Measurements from ENCODE around the gene RAB10. TPM values are rescaled to one million over a fixed set of nuclear protein-coding genes. Genes with fewer than 3 reads are reported as not detected.

The RAB10 gene
- total RNA-seq, 2 donors from 2014 or later, result 115 to 121 TPM

DNA sequence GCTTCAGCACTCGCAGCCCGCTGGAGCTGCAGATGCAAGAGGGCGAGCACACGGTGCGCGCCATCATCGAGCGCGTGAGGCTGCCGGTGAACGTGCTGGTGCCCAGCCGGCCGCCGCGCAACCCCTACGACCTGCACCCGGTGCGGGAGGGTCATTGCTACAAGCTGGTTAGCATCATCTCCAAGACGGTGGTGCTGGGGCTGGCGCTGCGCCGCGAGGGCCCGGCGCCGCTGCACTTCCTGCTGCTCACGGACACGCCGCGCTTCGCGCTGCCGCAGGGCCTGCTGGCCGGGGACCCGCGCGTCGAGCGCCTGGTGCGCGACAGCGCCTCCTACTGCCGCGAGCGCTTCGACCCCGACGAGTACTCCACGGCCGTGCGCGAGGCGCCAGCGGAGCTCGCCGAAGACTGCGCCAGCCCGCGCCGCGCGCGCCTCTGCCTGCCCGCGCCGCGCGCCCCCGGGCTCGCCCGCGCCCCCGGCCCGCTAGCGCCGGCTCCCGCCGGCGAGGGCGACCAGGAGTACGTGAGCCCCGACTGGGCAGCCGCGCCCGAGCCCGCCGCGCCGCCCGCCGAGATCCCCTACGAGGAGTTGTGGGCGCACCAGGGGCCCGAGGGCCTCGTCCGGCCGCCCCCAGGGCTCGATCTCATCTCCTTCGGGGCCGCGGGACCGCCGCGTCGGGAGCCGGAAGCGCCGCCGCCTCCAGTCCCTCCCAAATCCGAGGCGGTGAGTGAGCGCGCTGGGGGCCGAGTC, 150.8 kb downstream of the RAB10 start:
- TF ChIP-seq CTCF (conservative IDR thresholded peaks at IDR 0.05), result peak; percentile 77
- H3K36me3 Mint-ChIP-seq (ENCODE audit: low read depth), result peaks cover 7% of the 10 kb centered on the region
- no peaks in the 10 kb centered on the region for H3K9me3 Mint-ChIP-seq
- WGBS, 2 experiments (ENCODE audit: insufficient coverage in 1 of 2, insufficient read length in 1 of 2), result 13 to 31% methylated on average over 17 to 114 of the region's 114 CpGs
- peaks cover 7% of the 10 kb centered on the region for H3K4me1 Mint-ChIP-seq
- Histone ChIP-seq H3K9me3 (ENCODE audit: control insufficient read depth, low read length) (no peaks in the 10 kb centered on the region), H3K27me3 (ENCODE audit: control insufficient read depth, insufficient read depth, low read length, poor library complexity, severe bottlenecking) (peaks cover 18% of the 10 kb centered on the region), H3K36me3 (ENCODE audit: control insufficient read depth, insufficient read depth, low read length) (peaks cover 10% of the 10 kb centered on the region), H3K27ac (ENCODE audit: low read depth, low read length) (no peak overlapping the region), H3K4me3 (ENCODE audit: low read length) (peak overlapping the region; percentile 80), H3K9ac (ENCODE audit: extremely low read depth, low read length, poor library complexity, severe bottlenecking) (peak overlapping the region; percentile 49), H3K4me1 (ENCODE audit: control insufficient read depth, insufficient read depth, low read length) (no peaks in the 10 kb centered on the region)
- peak; percentile 92 for DNase-seq
- H3K4me3 Mint-ChIP-seq, result peak overlapping the region; percentile 62
- H3K27ac Mint-ChIP-seq, result no peak overlapping the region
- peaks cover 59% of the 10 kb centered on the region for H3K27me3 Mint-ChIP-seq (ENCODE audit: insufficient read depth)

DNA sequence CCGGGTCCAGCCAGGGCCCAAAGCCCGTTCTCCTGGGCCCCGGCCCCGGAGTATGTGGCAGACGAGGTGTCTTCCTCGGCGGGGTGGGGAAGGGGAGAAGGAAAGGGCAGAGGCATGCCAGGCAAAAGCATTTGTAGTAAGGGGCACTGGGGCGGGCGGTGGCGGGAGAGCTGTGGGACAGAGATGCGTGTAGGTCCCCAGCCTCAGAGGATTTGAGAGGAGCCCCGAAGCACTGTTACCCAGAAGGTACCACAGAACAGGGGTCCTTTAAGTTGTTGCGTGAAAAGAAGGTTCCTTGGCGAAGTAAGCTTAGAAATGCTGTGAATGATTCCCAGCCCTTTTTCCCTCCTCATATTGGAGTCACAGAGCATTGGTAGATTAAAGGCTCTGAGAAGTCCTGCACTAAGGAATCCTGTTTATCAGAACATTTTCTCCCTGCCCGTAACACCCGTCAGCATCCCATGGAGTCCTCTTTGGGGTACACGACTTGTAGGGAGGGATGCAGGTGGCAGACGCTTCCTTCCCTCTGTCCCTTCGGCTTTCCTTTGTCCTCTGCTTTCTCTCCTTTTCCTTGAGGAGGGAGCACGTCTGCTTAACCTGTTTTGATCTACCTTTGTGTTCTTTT, 151.5 kb downstream of the RAB10 start:
- H3K36me3 Mint-ChIP-seq (ENCODE audit: low read depth), result peaks cover 7% of the 10 kb centered on the region
- no peak overlapping the region for H3K27ac Mint-ChIP-seq
- TF ChIP-seq CTCF (conservative IDR thresholded peaks at IDR 0.05), result no peak
- Histone ChIP-seq H3K4me1 (ENCODE audit: control insufficient read depth, insufficient read depth, low read length) (no peaks in the 10 kb centered on the region), H3K27me3 (ENCODE audit: control insufficient read depth, insufficient read depth, low read length, poor library complexity, severe bottlenecking) (peaks cover 14% of the 10 kb centered on the region), H3K27ac (ENCODE audit: low read depth, low read length) (no peak overlapping the region), H3K9me3 (ENCODE audit: control insufficient read depth, low read length) (no peaks in the 10 kb centered on the region), H3K36me3 (ENCODE audit: control insufficient read depth, insufficient read depth, low read length) (peaks cover 11% of the 10 kb centered on the region), H3K9ac (ENCODE audit: extremely low read depth, low read length, poor library complexity, severe bottlenecking) (peak overlapping the region; percentile 49), H3K4me3 (ENCODE audit: low read length) (peak overlapping the region; percentile 80)
- H3K9me3 Mint-ChIP-seq, result no peaks in the 10 kb centered on the region
- H3K4me3 Mint-ChIP-seq, result peak overlapping the region; percentile 62
- DNase-seq, result peak; percentile 83
- H3K27me3 Mint-ChIP-seq (ENCODE audit: insufficient read depth), result peaks cover 55% of the 10 kb centered on the region
- peaks cover 4% of the 10 kb centered on the region for H3K4me1 Mint-ChIP-seq
- WGBS, 2 experiments (ENCODE audit: insufficient coverage in 1 of 2, insufficient read length in 1 of 2), result 61 to 78% methylated on average over 14 to 20 of the region's 20 CpGs

- Histone ChIP-seq H3K4me1 (ENCODE audit: control insufficient read depth, insufficient read depth, low read length) (no peaks in the 10 kb centered on the region), H3K36me3 (ENCODE audit: control insufficient read depth, insufficient read depth, low read length) (peaks cover 19% of the 10 kb centered on the region), H3K4me3 (ENCODE audit: low read length) (peak overlapping the region; percentile 80), H3K9ac (ENCODE audit: extremely low read depth, low read length, poor library complexity, severe bottlenecking) (no peak overlapping the region), H3K27ac (ENCODE audit: low read depth, low read length) (no peak overlapping the region), H3K9me3 (ENCODE audit: control insufficient read depth, low read length) (no peaks in the 10 kb centered on the region), H3K27me3 (ENCODE audit: control insufficient read depth, insufficient read depth, low read length, poor library complexity, severe bottlenecking) (peaks cover 14% of the 10 kb centered on the region)
- no peak for DNase-seq
- peaks cover 12% of the 10 kb centered on the region for H3K36me3 Mint-ChIP-seq (ENCODE audit: low read depth)
- H3K4me3 Mint-ChIP-seq, result peak overlapping the region; percentile 62
- WGBS, 2 experiments (ENCODE audit: insufficient coverage in 1 of 2, insufficient read length in 1 of 2), result 96 to 97% methylated on average over 10 to 16 of the region's 16 CpGs
- TF ChIP-seq CTCF (conservative IDR thresholded peaks at IDR 0.05), result no peak
- H3K27me3 Mint-ChIP-seq (ENCODE audit: insufficient read depth), result peaks cover 47% of the 10 kb centered on the region
- no peaks in the 10 kb centered on the region for H3K9me3 Mint-ChIP-seq
- peaks cover 4% of the 10 kb centered on the region for H3K4me1 Mint-ChIP-seq
- H3K27ac Mint-ChIP-seq, result no peak overlapping the region
Observed at GRCh38 chr2:26185954-26186770, 152.3 kb downstream of the RAB10 start.
